Psoas muscle (tissue), 8 donors: ENCODE data around the gene TMSB10. TPM values are rescaled to one million over a fixed set of nuclear protein-coding genes. Genes with fewer than 3 reads are reported as not detected.

Experiments
- ATAC-seq, 4 donors: fragments of 200-7000 bp; cut with Tn5 transposase; one replicate each; pipeline ENCODE4 v1.9.1; 2020; ENCODE audit warnings: moderate library complexity in 3 of 4, mild to moderate bottlenecking in 2 of 4
- DNase-seq, 2 donors: peaks; one replicate each; pipeline ENCODE4 v3.0.0-alpha.2; 2020
- H3K27ac ChIP-seq: fragments of 200-600 bp; one replicate; pipeline ENCODE4 v1.8.0; 2022
- H3K27me3 ChIP-seq, 3 donors: fragments of 200-600 bp in 1 of 3; one replicate each; pipeline versions ENCODE4 v1.6.1 to v1.8.0; 2013 to 2022; ENCODE audit warnings: low read length in 2 of 3, mild to moderate bottlenecking in 2 of 3, moderate library complexity in 1 of 3; ENCODE audit not compliant: insufficient read depth in 3 of 3
- H3K36me3 ChIP-seq, 2 donors: fragments of 200-600 bp in 1 of 2; one replicate each; pipeline versions ENCODE4 v1.6.1 to v1.8.0; 2013 to 2022; ENCODE audit warnings: low read depth in 1 of 2, mild to moderate bottlenecking in 1 of 2, moderate library complexity in 1 of 2; ENCODE audit not compliant: insufficient read depth in 1 of 2
- H3K4me1 ChIP-seq: fragments of 200-600 bp; one replicate; pipeline ENCODE4 v1.8.0; 2022
- H3K4me3 ChIP-seq: fragments of 200-600 bp; one replicate; pipeline ENCODE4 v1.8.0; 2022; ENCODE audit warnings: mild to moderate bottlenecking
- H3K9me3 ChIP-seq: fragments of 200-600 bp; one replicate; pipeline ENCODE4 v1.8.0; 2022
- CTCF ChIP-seq: fragments of 200-600 bp; IDR thresholded peaks from one replicate; pipeline ENCODE4 v1.8.0; 2022; ENCODE audit warnings: antibody characterized with exemption
- WGBS, 3 donors: extraction: QIAGEN DNeasy Blood & Tissue Kit; methylation state at CpG; one replicate each; pipeline versions ENCODE4 v1.1.6 to v1.1.7; 2013; 5-methylcytosine and 5-hydroxymethylcytosine counted together
- intact Hi-C, 2 donors: fragments of 100-400 bp; cut with DNase I; formaldehyde crosslinking; loops; one replicate each; pipeline versions ENCODE4 v1.11.0 to v1.14.2; 2022
- polyA plus RNA-seq, 3 donors: library from polyadenylated mRNA; stranded (reverse); fragments of 200-250 nt; gene quantifications; one replicate each; pipeline ENCODE4 v1.2.3, GENCODE V29; 2013
- total RNA-seq, 4 donors: library from RNA; stranded (reverse); fragmentation: NEBNext Ultra II Directional in 2 of 4; extraction: Animal tissue kit (Norgen Biotek cat#: 25700) in 2 of 4; gene quantifications; one replicate each; pipeline versions ENCODE4 v1.2.1 to v1.2.4, GENCODE V29; 2021 to 2023
- donor health status: healthy with polysubstance abuse.
- donor health status: DM: no; HTN: no; CAD: no; lungs with moderate emphysema.
- donor health status: Bipolar disorder and iron deficiency.
- donor health status: healthy.
- donor health status: DM: yes; HTN: yes; CAD: no.
- donor health status: DM: no; HTN: no; CAD: no.
- donor health status: DM: no; HTN: no; CAD: no.
- donor health status: DM: yes; HTN: yes; CAD: no.

TMSB10 gene
- total and polyA plus RNA-seq, 7 donors: 181 to 849 (median 284) TPM

- ATAC-seq (no peak), DNase-seq (no peak)
- Histone ChIP-seq H3K27me3 (no peaks in the 10 kb centered on the region), H3K36me3 (no peaks in the 10 kb centered on the region), H3K4me3 (no peak overlapping the region), H3K27ac (no peak overlapping the region), H3K9me3 (no peaks in the 10 kb centered on the region), H3K4me1 (no peaks in the 10 kb centered on the region)
- TF ChIP-seq CTCF: no peak
- intact Hi-C loops: no loop called here
- WGBS, 3 donors: 79 to 85% (median 80%) methylated on average over 12 of the region's 12 CpGs
Measured at GRCh38 chr2:84891355-84892010, 14.0 kb upstream of the TMSB10 start.

- WGBS, 3 donors: 88 to 94% (median 92%) methylated on average over 6 of the region's 6 CpGs
- no peaks in the 10 kb centered on the region for H3K9me3 ChIP-seq
- no peaks in the 10 kb centered on the region for H3K27me3 ChIP-seq
- H3K27ac ChIP-seq: no peak overlapping the region
- TF ChIP-seq CTCF: no peak
- no peak overlapping the region for H3K4me3 ChIP-seq
- DNase-seq (no peak), ATAC-seq (peak in 1 of 4 donors; percentile 19)
- H3K36me3 ChIP-seq: no peaks in the 10 kb centered on the region
- no peaks in the 10 kb centered on the region for H3K4me1 ChIP-seq
- intact Hi-C loops: no loop called here
Measured at GRCh38 chr2:84894131-84894586, 11.3 kb upstream of the TMSB10 start.

- TF ChIP-seq CTCF: no peak
- Histone ChIP-seq H3K4me1 (no peaks in the 10 kb centered on the region), H3K9me3 (no peaks in the 10 kb centered on the region), H3K36me3 (no peaks in the 10 kb centered on the region), H3K27me3 (no peaks in the 10 kb centered on the region), H3K4me3 (no peak overlapping the region), H3K27ac (no peak overlapping the region)
- WGBS, 3 donors: 46 to 51% (median 49%) methylated on average over 7 of the region's 7 CpGs
- intact Hi-C loops: no loop called here
- DNase-seq (no peak), ATAC-seq (peak in 1 of 4 donors; percentile 56)
Measured at GRCh38 chr2:84894758-84895520, 10.5 kb upstream of the TMSB10 start.

- no peaks in the 10 kb centered on the region for H3K36me3 ChIP-seq
- no peak overlapping the region for H3K4me3 ChIP-seq
- H3K9me3 ChIP-seq: no peaks in the 10 kb centered on the region
- 61 to 72% (median 69%) methylated on average over 2 of the region's 2 CpGs for WGBS, 3 donors
- ATAC-seq (no peak), DNase-seq (no peak)
- no peak for TF ChIP-seq CTCF
- intact Hi-C loops: no loop called here
- H3K4me1 ChIP-seq: no peaks in the 10 kb centered on the region
- H3K27ac ChIP-seq: no peak overlapping the region
- no peaks in the 10 kb centered on the region for H3K27me3 ChIP-seq
Measured at GRCh38 chr2:84896567-84896966, 8.9 kb upstream of the TMSB10 start.
